ENCODE data around the gene ZNF451.

DNA sequence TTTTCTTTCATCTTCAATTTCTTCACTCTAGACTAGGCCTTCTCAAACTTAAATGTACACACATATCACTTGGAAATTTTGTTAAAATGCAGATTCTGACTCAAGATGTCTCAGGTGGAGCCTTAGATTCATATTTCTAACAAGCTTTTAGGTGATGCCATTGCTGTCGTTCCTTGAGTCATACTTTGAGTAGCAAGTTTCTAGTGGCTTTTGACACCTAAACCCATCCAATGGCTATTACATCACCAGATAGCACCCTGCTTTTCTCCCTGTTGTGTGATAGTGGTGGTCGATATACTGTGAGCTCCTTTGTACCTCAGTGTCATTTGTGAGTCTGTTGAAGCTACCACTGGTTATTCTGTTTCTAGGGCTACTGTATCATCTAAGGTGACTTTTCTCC is 47.4 kb downstream of the ZNF451 start:
- TF ChIP-seq, protein P1, sequence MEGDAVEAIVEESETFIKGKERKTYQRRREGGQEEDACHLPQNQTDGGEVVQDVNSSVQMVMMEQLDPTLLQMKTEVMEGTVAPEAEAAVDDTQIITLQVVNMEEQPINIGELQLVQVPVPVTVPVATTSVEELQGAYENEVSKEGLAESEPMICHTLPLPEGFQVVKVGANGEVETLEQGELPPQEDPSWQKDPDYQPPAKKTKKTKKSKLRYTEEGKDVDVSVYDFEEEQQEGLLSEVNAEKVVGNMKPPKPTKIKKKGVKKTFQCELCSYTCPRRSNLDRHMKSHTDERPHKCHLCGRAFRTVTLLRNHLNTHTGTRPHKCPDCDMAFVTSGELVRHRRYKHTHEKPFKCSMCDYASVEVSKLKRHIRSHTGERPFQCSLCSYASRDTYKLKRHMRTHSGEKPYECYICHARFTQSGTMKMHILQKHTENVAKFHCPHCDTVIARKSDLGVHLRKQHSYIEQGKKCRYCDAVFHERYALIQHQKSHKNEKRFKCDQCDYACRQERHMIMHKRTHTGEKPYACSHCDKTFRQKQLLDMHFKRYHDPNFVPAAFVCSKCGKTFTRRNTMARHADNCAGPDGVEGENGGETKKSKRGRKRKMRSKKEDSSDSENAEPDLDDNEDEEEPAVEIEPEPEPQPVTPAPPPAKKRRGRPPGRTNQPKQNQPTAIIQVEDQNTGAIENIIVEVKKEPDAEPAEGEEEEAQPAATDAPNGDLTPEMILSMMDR (IDR thresholded peaks at IDR 0.05; ENCODE audit: low read depth, low read length): no peak
- TF ChIP-seq, protein P2, sequence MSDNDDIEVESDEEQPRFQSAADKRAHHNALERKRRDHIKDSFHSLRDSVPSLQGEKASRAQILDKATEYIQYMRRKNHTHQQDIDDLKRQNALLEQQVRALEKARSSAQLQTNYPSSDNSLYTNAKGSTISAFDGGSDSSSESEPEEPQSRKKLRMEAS (IDR thresholded peaks at IDR 0.05; ENCODE audit: low read depth, low read length): no peak
- TF ChIP-seq POLR2A (IDR thresholded peaks at IDR 0.05; ENCODE audit: extremely low read depth, insufficient read length): no peak
- TF ChIP-seq MYC (IDR thresholded peaks at IDR 0.05; ENCODE audit: low read depth, low read length): no peak

Measured in NB4 (cell line).